ENCODE results near the gene PSMC4.

The PSMC4 gene

DNA sequence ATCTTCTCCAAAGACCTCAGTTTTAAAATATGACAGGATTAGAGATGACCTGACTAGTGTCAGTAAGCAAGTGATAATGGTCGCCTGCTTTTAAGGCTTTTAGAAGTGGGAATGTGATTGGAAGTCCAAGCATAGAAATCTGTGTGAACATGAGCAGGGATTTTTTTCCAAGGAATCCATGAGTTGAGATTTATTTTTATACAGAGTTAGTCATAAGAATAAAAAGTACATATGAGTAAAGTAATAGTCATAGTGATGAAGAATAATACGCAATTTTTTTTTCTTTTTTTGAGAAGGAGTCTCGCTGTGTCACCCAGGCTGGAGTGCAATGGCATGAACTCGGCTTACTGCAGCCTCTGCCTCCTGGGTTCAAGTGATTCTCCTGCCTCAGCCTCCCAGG is 27.5 kb downstream of the PSMC4 start:
- Histone ChIP-seq H3K4me3 (ENCODE audit: insufficient read depth, low read depth, low read length) (no peak overlapping the region), H3K27ac (ENCODE audit: insufficient read depth, low read depth, low read length, poor library complexity, severe bottlenecking) (no peak overlapping the region), H3K27me3 (ENCODE audit: control insufficient read depth, insufficient read depth, low read length, poor library complexity, severe bottlenecking) (no peaks in the 10 kb centered on the region), H3K4me1 (ENCODE audit: control insufficient read depth, insufficient read depth, low read length) (peaks cover 4% of the 10 kb centered on the region), H3K9me3 (ENCODE audit: control insufficient read depth, low read length) (no peaks in the 10 kb centered on the region), H3K36me3 (ENCODE audit: control insufficient read depth, insufficient read depth, low read length) (no peaks in the 10 kb centered on the region)
- WGBS, 2 experiments = 90 to 95% methylated on average over 4 of the region's 4 CpGs

GRCh38 chr19:40005691-40006272 is 34.8 kb downstream of the PSMC4 start:
- Histone ChIP-seq H3K36me3 (ENCODE audit: control insufficient read depth, insufficient read depth, low read length) (peaks cover 13% of the 10 kb centered on the region), H3K27me3 (ENCODE audit: control insufficient read depth, insufficient read depth, low read length, poor library complexity, severe bottlenecking) (no peaks in the 10 kb centered on the region), H3K9me3 (ENCODE audit: control insufficient read depth, low read length) (no peaks in the 10 kb centered on the region), H3K27ac (ENCODE audit: insufficient read depth, low read depth, low read length, poor library complexity, severe bottlenecking) (no peak overlapping the region), H3K4me3 (ENCODE audit: insufficient read depth, low read depth, low read length) (no peak overlapping the region), H3K4me1 (ENCODE audit: control insufficient read depth, insufficient read depth, low read length) (no peaks in the 10 kb centered on the region)
- 96 to 97% methylated on average over 4 of the region's 4 CpGs for WGBS, 2 experiments

DNA sequence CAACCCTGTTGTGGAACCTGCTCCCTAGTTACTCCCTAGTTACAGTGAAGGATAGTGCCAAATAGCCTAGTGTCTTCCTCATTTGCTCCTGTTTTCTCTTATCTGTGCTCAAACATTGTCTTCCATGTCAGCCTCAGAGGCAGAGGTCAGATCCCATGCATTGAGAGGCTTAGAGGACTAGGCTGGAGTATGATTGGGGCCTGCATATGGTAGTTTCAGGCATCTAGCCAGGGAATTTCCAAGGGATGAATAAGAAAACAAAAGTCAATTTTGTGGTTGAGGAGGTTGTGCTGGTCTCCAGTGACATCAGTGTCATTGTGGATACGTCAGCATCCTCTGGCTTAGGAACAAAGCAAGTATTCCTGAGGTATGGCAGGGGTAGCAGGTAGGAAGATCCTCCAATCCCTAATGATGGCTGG is 35.3 kb downstream of the PSMC4 start:
- Histone ChIP-seq H3K27me3 (ENCODE audit: control insufficient read depth, insufficient read depth, low read length, poor library complexity, severe bottlenecking) (no peaks in the 10 kb centered on the region), H3K9me3 (ENCODE audit: control insufficient read depth, low read length) (no peaks in the 10 kb centered on the region), H3K4me1 (ENCODE audit: control insufficient read depth, insufficient read depth, low read length) (no peaks in the 10 kb centered on the region), H3K4me3 (ENCODE audit: insufficient read depth, low read depth, low read length) (no peak overlapping the region), H3K36me3 (ENCODE audit: control insufficient read depth, insufficient read depth, low read length) (peaks cover 13% of the 10 kb centered on the region), H3K27ac (ENCODE audit: insufficient read depth, low read depth, low read length, poor library complexity, severe bottlenecking) (no peak overlapping the region)
- WGBS, 2 experiments = 94 to 97% methylated on average over 1 of the region's 1 CpG

DNA sequence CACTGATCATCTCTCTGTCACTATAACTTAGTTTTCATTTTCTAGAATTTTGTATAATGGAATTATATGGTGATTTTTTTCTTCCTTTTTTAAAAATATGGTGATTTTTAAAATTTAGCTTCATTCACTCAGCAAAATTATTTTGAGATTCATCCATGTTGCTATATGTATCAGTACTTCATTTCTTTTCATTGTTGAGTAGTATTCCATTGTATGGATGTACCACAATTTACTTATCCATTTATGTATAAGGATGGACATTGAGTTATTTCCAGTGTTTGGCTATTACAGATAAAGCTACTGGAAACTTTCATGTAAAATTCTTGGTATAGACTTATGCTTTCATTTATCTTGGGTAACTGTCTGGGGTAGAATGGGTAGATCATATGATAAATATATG is 38.7 kb downstream of the PSMC4 start:
- H3K9me3 ChIP-seq (ENCODE audit: control insufficient read depth, low read length) = no peaks in the 10 kb centered on the region
- no peaks in the 10 kb centered on the region for H3K27me3 ChIP-seq (ENCODE audit: control insufficient read depth, insufficient read depth, low read length, poor library complexity, severe bottlenecking)
- peaks cover 26% of the 10 kb centered on the region for H3K36me3 ChIP-seq (ENCODE audit: control insufficient read depth, insufficient read depth, low read length)
- H3K4me3 ChIP-seq (ENCODE audit: insufficient read depth, low read depth, low read length) = no peak overlapping the region
- H3K4me1 ChIP-seq (ENCODE audit: control insufficient read depth, insufficient read depth, low read length) = no peaks in the 10 kb centered on the region
- no peak overlapping the region for H3K27ac ChIP-seq (ENCODE audit: insufficient read depth, low read depth, low read length, poor library complexity, severe bottlenecking)

DNA sequence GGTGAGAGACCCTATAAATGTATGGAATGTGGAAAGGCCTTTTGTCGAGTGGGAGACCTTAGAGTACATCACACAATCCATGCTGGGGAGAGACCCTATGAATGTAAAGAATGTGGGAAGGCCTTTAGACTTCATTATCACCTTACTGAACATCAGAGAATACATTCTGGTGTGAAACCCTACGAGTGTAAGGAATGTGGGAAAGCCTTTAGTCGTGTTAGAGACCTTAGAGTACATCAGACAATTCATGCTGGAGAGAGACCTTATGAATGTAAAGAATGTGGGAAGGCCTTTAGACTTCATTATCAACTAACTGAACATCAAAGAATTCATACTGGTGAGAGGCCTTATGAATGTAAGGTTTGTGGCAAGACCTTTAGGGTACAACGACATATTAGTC is 43.0 kb downstream of the PSMC4 start:
- Histone ChIP-seq H3K36me3 (ENCODE audit: control insufficient read depth, insufficient read depth, low read length) (peaks cover 26% of the 10 kb centered on the region), H3K9me3 (ENCODE audit: control insufficient read depth, low read length) (peaks cover 3% of the 10 kb centered on the region)

DNA sequence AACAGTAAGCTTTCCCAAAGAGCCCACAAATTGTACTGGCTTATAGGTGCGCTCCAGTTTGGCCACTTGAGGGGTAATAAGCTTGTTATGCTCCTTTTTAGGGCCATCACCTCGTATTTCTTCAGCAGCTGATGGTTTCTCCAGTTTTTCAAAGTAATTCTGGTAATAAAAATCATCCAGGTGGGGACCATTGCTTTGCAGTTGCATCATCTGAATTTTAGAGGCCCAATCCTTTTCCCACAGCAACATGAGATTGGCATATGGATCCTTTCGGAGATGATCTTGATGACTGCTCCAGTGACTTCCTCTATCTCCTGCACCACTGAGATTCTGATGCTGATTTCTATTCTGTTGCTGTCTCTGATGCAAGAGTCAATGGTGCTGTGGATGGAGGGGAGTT is 53.0 kb downstream of the PSMC4 start:
- no peak overlapping the region for H3K27ac ChIP-seq (ENCODE audit: insufficient read depth, low read depth, low read length, poor library complexity, severe bottlenecking)
- no peaks in the 10 kb centered on the region for H3K4me1 ChIP-seq (ENCODE audit: control insufficient read depth, insufficient read depth, low read length)
- no peaks in the 10 kb centered on the region for H3K27me3 ChIP-seq (ENCODE audit: control insufficient read depth, insufficient read depth, low read length, poor library complexity, severe bottlenecking)
- no peaks in the 10 kb centered on the region for H3K36me3 ChIP-seq (ENCODE audit: control insufficient read depth, insufficient read depth, low read length)
- peaks cover 8% of the 10 kb centered on the region for H3K9me3 ChIP-seq (ENCODE audit: control insufficient read depth, low read length)
- WGBS, 2 experiments = 78 to 81% methylated on average over 3 of the region's 3 CpGs
- no peak overlapping the region for H3K4me3 ChIP-seq (ENCODE audit: insufficient read depth, low read depth, low read length)

More for the DNA sequence above, 43.0 kb downstream of the PSMC4 start:
- no peak overlapping the region for H3K4me3 ChIP-seq (ENCODE audit: insufficient read depth, low read depth, low read length)
- no peaks in the 10 kb centered on the region for H3K4me1 ChIP-seq (ENCODE audit: control insufficient read depth, insufficient read depth, low read length)
- 94 to 96% methylated on average over 3 of the region's 4 CpGs for WGBS, 2 experiments
- H3K27me3 ChIP-seq (ENCODE audit: control insufficient read depth, insufficient read depth, low read length, poor library complexity, severe bottlenecking) = no peaks in the 10 kb centered on the region
- H3K27ac ChIP-seq (ENCODE audit: insufficient read depth, low read depth, low read length, poor library complexity, severe bottlenecking) = no peak overlapping the region

GRCh38 chr19:40025938-40026596 is 55.1 kb downstream of the PSMC4 start:
- Histone ChIP-seq H3K27ac (ENCODE audit: insufficient read depth, low read depth, low read length, poor library complexity, severe bottlenecking) (no peak overlapping the region), H3K4me3 (ENCODE audit: insufficient read depth, low read depth, low read length) (no peak overlapping the region), H3K27me3 (ENCODE audit: control insufficient read depth, insufficient read depth, low read length, poor library complexity, severe bottlenecking) (no peaks in the 10 kb centered on the region), H3K9me3 (ENCODE audit: control insufficient read depth, low read length) (peaks cover 10% of the 10 kb centered on the region), H3K4me1 (ENCODE audit: control insufficient read depth, insufficient read depth, low read length) (no peaks in the 10 kb centered on the region), H3K36me3 (ENCODE audit: control insufficient read depth, insufficient read depth, low read length) (no peaks in the 10 kb centered on the region)
- 93 to 98% methylated on average over 3 to 4 of the region's 4 CpGs for WGBS, 2 experiments

DNA sequence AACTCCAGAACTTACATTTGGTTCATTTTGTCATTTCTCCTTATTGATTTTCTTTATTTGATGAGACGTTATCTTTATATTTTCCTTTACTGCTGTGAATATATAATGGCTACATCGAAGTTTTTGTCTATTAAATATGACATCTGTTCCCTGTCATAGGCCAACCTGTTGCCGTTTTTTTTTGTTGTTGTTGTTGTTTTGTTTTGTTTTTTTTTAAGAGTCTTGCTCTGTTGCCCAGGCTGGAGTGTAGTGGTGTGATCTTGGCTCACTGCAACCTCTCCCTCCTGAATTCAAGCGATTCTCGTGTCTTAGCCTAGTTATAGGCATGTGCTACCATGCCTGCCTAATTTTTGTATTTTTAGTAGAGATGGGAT is 55.6 kb downstream of the PSMC4 start:
- no peaks in the 10 kb centered on the region for H3K36me3 ChIP-seq (ENCODE audit: control insufficient read depth, insufficient read depth, low read length)
- no peak overlapping the region for H3K27ac ChIP-seq (ENCODE audit: insufficient read depth, low read depth, low read length, poor library complexity, severe bottlenecking)
- H3K27me3 ChIP-seq (ENCODE audit: control insufficient read depth, insufficient read depth, low read length, poor library complexity, severe bottlenecking) = no peaks in the 10 kb centered on the region
- no peak overlapping the region for H3K4me3 ChIP-seq (ENCODE audit: insufficient read depth, low read depth, low read length)
- peaks cover 12% of the 10 kb centered on the region for H3K9me3 ChIP-seq (ENCODE audit: control insufficient read depth, low read length)
- H3K4me1 ChIP-seq (ENCODE audit: control insufficient read depth, insufficient read depth, low read length) = no peaks in the 10 kb centered on the region
- 86 to 95% methylated on average over 4 to 5 of the region's 5 CpGs for WGBS, 2 experiments
